GM12873 (cell line): ENCODE results near the gene CTNS.

ENCODE experiments used
- TF ChIP-seq, protein P1 (sequence below): IDR thresholded peaks from 2 replicates; pipeline ENCODE4 v1.5.1; 2012; ENCODE audit warnings: low read depth, mild to moderate bottlenecking, moderate library complexity, low read length, control low read depth; ENCODE audit not compliant: insufficient read depth; ENCODE audit errors: missing control alignments

Gene CTNS

DNA sequence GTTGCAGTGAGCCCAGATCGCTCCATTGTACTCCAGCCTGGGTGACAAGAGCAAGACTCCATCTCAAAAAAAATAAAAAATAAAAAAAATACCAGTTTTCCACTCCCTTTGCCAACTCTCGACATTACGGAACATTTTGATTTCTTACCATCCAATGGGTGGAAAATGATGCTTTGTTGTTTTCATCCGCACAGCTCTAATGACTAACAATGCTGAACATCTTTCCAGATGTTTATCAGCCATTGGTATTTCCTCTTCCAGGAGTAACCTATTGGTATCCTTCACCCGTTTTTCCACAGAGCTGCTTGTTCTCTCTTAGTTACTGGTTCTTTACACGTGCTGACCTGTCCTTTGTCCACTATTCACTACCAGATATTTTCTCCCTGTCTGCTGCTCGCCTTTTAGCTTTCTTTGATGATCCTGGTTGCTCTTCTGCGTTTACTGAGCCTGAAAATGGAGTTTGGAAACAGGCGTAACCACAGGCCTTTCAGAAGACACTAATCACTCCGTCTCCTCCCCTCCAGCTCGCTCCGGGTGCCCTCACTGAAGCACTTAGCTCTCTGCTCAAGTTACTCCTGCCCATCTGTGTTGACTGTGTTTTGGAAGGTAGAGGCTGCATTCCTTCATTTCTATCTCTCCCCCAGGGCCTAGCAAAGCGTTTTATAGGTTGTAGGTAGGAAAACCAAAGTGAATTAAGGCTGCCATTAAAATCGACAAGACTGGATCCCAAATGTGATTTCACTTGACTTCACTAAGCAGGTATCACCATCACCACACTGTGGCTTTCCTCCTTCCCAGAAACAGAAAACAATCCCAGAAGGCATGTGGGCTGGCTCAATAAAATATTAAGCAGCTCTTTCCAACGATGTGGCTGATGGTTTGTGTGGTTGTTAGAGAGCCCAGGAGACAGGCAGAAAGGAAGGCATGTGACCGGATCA, 9.5 kb upstream of the CTNS start:
- TF ChIP-seq, protein P1, sequence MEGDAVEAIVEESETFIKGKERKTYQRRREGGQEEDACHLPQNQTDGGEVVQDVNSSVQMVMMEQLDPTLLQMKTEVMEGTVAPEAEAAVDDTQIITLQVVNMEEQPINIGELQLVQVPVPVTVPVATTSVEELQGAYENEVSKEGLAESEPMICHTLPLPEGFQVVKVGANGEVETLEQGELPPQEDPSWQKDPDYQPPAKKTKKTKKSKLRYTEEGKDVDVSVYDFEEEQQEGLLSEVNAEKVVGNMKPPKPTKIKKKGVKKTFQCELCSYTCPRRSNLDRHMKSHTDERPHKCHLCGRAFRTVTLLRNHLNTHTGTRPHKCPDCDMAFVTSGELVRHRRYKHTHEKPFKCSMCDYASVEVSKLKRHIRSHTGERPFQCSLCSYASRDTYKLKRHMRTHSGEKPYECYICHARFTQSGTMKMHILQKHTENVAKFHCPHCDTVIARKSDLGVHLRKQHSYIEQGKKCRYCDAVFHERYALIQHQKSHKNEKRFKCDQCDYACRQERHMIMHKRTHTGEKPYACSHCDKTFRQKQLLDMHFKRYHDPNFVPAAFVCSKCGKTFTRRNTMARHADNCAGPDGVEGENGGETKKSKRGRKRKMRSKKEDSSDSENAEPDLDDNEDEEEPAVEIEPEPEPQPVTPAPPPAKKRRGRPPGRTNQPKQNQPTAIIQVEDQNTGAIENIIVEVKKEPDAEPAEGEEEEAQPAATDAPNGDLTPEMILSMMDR: no peak

DNA sequence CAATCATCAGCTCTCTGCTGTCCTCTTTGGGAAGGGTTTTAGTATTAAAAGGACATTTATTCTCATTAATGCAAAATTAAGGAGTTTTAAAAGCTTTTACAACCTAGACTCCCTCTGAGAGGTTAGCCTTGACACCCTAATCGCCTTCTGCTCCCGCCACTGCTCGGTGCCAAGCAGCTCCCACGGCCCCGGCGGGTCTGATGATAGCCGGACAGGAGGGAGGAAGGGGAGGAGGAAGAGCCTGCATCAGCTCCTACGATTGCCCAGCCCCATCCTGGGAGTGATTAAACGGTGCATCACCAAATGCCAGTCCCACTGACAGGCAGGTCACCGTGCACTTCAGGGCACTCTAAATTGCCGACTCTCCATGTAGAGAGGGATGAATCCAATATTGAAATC, 8.8 kb upstream of the CTNS start:
- TF ChIP-seq, protein P1: no peak

DNA sequence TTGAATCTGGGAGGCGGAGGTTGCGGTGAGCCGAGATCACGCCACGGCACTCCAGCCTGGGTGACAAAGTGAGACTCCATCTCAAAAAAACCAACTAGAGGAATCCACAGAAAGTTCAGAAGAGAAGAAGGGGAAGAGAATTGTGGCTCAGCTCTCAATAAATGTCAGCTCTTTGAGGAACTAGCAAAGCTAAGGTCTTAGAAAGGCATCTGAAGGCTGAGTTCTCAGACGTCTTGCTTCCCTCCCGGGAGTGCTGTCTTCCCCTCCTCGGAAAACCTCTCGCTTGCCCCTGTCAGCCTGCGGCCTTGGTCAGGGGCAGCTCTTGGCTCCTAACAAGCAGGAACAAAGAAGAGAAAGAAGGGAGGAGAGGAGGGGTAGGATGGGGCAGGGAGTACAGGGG, 5.8 kb upstream of the CTNS start:
- TF ChIP-seq, protein P1: no peak

DNA sequence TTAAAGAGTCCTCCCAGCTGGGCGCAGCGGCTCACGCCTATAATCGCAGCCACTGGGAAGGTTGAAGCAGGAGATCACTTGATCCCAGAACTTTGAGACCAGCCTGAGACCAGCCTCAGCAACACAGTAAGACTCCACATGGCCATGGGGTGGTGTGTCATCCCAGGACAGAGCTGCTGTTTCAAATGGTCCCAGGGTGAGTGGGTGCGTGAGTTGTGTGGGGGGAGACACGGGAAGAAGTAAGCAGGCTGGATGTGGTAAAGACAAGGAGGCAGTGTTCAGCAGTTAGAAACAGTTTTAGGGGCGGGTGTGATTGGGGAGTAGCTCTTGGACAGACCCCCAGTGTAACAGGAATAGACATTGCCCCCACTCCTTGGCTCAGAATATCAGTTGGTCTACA, 4.3 kb upstream of the CTNS start:
- TF ChIP-seq, protein P1: no peak

DNA sequence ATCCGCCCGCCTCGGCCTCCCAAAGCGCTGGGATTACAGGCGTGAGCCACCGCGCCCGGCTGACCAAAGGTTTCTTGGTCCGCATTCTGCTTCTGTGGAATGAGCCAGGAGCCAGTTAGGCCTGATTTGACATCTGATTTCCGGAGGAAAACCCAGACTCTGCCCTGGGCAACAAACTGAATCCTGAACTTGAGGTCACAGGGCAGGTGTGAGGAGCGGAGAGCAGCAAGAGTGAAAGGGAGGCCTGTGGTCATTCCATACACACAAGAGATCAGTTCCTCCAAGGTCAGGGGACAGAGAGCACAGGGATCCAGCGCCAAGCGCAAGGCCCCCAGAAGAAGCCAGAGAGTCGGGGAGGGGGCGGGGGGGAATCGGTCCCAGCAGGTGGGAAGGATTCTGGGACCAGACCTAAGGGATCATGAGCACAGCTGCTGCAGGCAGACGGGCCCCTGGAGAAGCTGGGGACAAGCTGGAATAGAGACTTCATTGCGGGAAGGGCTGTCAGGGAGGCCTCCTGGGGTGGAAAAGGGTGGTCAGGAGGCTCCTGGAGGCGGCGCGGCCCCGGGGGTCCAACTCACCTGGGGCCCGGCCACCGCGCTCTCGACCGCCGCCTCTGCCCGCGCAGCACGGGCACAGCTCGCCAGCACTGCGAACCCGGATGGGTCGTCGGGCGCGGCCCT, 946 bp upstream of the CTNS start:
- TF ChIP-seq, protein P1: no peak

DNA sequence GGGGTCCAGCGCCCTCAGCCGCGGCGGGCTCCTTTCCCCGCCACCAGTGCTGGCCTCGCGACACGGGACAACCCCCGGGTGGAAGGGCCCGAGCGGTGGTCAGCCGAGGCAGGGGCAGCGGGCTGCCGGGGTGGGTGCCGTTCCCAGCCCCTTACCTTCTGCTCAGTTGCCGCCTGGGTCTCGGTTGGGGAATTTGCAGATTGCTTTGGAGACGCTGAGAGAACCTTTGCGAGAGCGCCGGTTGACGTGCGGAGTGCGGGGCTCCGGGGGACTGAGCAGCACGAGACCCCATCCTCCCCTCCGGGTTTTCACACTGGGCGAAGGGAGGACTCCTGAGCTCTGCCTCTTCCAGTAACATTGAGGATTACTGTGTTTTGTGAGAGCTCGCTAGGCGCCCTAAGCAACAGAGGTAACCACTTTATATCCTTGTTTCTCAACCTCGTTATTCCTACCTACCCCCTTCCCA, 381 bp downstream of the CTNS start:
- TF ChIP-seq, protein P1: no peak

DNA sequence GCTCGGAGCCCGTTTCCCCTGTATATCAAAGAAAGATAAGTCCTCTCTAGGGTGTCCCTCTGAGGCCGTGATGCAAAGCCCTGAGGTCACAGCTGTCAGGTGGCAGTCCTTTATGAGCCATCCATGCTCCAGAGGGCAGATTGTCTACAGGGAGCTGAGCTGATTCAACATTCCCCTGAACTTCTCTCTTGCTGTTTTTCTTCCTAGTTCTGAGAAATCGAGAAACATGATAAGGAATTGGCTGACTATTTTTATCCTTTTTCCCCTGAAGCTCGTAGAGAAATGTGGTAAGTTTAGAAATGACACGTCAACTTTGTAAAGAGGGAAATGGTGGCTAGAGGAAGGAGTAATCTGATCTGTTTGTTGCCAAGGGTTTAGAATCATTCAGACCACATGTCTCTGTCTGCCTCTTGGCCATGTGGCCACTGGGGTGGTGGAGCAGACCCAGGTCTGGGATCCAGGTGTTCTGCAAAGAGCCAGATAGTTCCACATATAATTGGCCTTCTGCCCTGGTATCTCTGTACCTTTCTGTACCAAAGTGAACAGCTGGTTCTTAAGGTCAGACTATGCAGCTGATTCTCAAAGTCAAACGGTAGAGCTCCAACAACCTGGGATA, 3.5 kb downstream of the CTNS start:
- TF ChIP-seq, protein P1: no peak
